OCI-LY1 (cell line): ENCODE results near the gene DNLZ.

Experiments used
- H2AFZ ChIP-seq: fragments of 200-600 bp; sonication (generic), shearing (Covaris generic); 2 replicates; pipeline ENCODE4 v1.6.0; 2014; ENCODE audit warnings: antibody characterized with exemption, mild to moderate bottlenecking, low read length
- H3F3A ChIP-seq: fragments of 200-600 bp; sonication (generic), shearing (Covaris generic); 2 replicates; pipeline ENCODE4 v1.6.0; 2014; ENCODE audit warnings: mild to moderate bottlenecking, antibody characterized with exemption, low read length, moderate library complexity; ENCODE audit not compliant: insufficient read depth
- H3K27ac ChIP-seq: fragments of 200-600 bp; sonication (generic); 2 replicates; pipeline ENCODE4 v1.5.1; 2014; ENCODE audit warnings: low read length, mixed run types, mild to moderate bottlenecking, low read depth; ENCODE audit not compliant: poor library complexity, severe bottlenecking
- H3K27me3 ChIP-seq: fragments of 200-600 bp; sonication (generic); 2 replicates; pipeline ENCODE4 v1.6.0; 2014; ENCODE audit warnings: antibody characterized with exemption, mild to moderate bottlenecking, low read length, moderate library complexity; ENCODE audit not compliant: insufficient read depth
- H3K36me3 ChIP-seq: fragments of 200-600 bp; sonication (generic); 2 replicates; pipeline ENCODE4 v1.6.1; 2014; ENCODE audit warnings: mild to moderate bottlenecking, antibody characterized with exemption, low read length, moderate library complexity, mixed read lengths; ENCODE audit not compliant: insufficient read depth
- H3K4me1 ChIP-seq: fragments of 200-600 bp; sonication (generic); 2 replicates; pipeline ENCODE4 v1.5.1; 2014; ENCODE audit warnings: mild to moderate bottlenecking, low read length, moderate library complexity; ENCODE audit not compliant: insufficient read depth, severe bottlenecking
- H3K4me2 ChIP-seq: fragments of 200-600 bp; sonication (generic), shearing (Covaris generic); 2 replicates; pipeline ENCODE4 v1.6.1; 2014; ENCODE audit warnings: low read length
- H3K4me3 ChIP-seq: fragments of 200-600 bp; sonication (generic); 2 replicates; pipeline ENCODE4 v1.5.1; 2014; ENCODE audit warnings: low read length, low read depth, mild to moderate bottlenecking, mixed read lengths; ENCODE audit not compliant: poor library complexity, severe bottlenecking
- H3K79me2 ChIP-seq: fragments of 200-600 bp; shearing (Covaris generic); 2 replicates; pipeline ENCODE4 v1.6.1; 2016; ENCODE audit warnings: mixed run types, low read length, mixed read lengths; ENCODE audit not compliant: insufficient read depth
- H3K9ac ChIP-seq: fragments of 200-600 bp; sonication (generic), shearing (Covaris generic); 2 replicates; pipeline ENCODE4 v1.6.1; 2014; ENCODE audit warnings: mild to moderate bottlenecking, low read length, mixed read lengths
- H3K9me2 ChIP-seq: fragments of 200-600 bp; sonication (generic), shearing (Covaris generic); 2 replicates; pipeline ENCODE4 v1.6.1; 2014; ENCODE audit warnings: low read depth, mild to moderate bottlenecking, low read length, mixed read lengths
- H3K9me3 ChIP-seq: fragments of 200-600 bp; shearing (Covaris generic); 2 replicates; pipeline ENCODE4 v1.6.1; 2014; ENCODE audit warnings: low read length, mixed read lengths
- H4K20me1 ChIP-seq: fragments of 200-600 bp; sonication (generic), shearing (Covaris generic); 2 replicates; pipeline ENCODE4 v1.6.0; 2016; ENCODE audit warnings: mild to moderate bottlenecking, low read length; ENCODE audit not compliant: insufficient read depth
- EZH2 ChIP-seq: fragments of 200-600 bp; sonication (generic), shearing (Covaris generic); IDR thresholded peaks from 2 replicates; pipeline ENCODE4 v1.8.0; 2017; ENCODE audit warnings: borderline replicate concordance, mixed run types, mild to moderate bottlenecking, antibody characterized with exemption, low read length, moderate library complexity, mixed read lengths
- TF ChIP-seq, protein P1 (sequence below): fragments of 200-600 bp; sonication (generic), shearing (Covaris generic); IDR thresholded peaks from 2 replicates; pipeline ENCODE4 v1.5.1; 2017; ENCODE audit warnings: mild to moderate bottlenecking, antibody characterized with exemption, low read length, moderate library complexity, mixed read lengths

DNLZ gene

DNA sequence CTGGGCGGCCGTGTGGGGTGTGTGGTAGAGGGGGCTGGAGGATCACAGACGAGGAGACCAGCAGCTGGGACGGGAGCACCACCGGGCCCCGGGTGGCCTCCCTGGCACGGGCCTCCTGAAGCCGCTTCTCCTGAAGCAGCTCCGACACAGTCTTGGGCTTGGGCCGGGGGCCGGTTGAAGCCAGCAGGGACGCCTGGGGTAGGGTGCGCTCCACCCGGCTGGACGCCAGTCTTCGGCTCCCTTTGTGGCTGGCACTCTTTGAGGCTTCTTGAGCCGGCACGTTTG, 15.4 kb upstream of the DNLZ start:
- Histone ChIP-seq H3K4me2 (no peak overlapping the region), H3K4me3 (no peak overlapping the region), H3K27me3 (no peaks in the 10 kb centered on the region), H2AFZ (no peak overlapping the region), H3K79me2 (no peaks in the 10 kb centered on the region), H4K20me1 (no peaks in the 10 kb centered on the region), H3K36me3 (peaks cover 72% of the 10 kb centered on the region), H3K9me2 (no peaks in the 10 kb centered on the region), H3F3A (no peaks in the 10 kb centered on the region), H3K4me1 (no peaks in the 10 kb centered on the region), H3K27ac (no peak overlapping the region), H3K9ac (no peak overlapping the region), H3K9me3 (no peaks in the 10 kb centered on the region)
- TF ChIP-seq EZH2 = no peak
- TF ChIP-seq, protein P1, sequence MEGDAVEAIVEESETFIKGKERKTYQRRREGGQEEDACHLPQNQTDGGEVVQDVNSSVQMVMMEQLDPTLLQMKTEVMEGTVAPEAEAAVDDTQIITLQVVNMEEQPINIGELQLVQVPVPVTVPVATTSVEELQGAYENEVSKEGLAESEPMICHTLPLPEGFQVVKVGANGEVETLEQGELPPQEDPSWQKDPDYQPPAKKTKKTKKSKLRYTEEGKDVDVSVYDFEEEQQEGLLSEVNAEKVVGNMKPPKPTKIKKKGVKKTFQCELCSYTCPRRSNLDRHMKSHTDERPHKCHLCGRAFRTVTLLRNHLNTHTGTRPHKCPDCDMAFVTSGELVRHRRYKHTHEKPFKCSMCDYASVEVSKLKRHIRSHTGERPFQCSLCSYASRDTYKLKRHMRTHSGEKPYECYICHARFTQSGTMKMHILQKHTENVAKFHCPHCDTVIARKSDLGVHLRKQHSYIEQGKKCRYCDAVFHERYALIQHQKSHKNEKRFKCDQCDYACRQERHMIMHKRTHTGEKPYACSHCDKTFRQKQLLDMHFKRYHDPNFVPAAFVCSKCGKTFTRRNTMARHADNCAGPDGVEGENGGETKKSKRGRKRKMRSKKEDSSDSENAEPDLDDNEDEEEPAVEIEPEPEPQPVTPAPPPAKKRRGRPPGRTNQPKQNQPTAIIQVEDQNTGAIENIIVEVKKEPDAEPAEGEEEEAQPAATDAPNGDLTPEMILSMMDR = no peak

DNA sequence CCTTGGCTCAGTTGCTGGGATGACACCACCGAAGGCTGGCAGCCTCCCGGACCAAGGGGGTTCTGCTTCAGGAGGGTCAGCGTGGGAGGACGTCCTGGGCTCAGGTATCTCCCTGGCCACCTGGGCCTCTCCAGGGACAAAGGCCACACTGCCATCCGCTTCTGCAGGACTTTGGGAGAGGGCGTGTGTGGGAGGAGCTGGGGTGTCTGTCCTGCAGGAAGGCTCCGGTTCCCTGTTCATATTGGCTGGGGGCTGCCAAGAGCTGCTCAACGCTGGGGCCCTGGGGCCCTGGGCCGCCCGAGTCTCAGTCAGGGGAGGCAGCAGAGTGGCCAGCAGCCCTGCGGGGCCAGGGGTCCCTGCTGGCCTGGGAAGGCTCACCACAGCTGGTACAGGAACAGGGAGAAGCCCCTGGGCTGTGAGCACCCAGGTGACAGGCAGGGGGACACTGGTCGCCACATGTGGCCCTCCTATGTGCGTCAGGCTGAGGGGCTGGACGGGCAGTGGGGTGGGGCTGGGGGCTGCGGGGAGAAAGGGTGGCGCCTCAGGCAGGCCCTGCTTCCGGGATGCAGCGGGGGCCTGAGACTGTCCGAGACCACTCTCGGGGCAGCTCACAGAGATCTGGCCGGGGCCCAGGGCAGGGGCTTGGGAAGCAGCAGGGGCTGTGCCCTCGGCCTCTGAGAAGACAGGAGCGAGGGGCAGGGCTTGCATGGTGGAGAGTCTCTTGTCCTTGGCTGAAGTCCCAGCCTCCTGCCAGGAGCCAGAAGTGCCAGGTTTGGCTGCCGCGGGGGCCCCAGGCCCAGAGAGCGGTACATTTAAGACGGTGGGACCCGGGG, 14.8 kb upstream of the DNLZ start:
- no peak for TF ChIP-seq EZH2
- TF ChIP-seq, protein P1 = no peak
- Histone ChIP-seq H3K4me2 (no peak overlapping the region), H2AFZ (no peak overlapping the region), H3F3A (no peaks in the 10 kb centered on the region), H3K4me1 (no peaks in the 10 kb centered on the region), H4K20me1 (no peaks in the 10 kb centered on the region), H3K9me2 (no peaks in the 10 kb centered on the region), H3K27me3 (no peaks in the 10 kb centered on the region), H3K9me3 (no peaks in the 10 kb centered on the region), H3K36me3 (peaks cover 67% of the 10 kb centered on the region), H3K9ac (no peak overlapping the region), H3K79me2 (no peaks in the 10 kb centered on the region), H3K27ac (no peak overlapping the region), H3K4me3 (no peak overlapping the region)

DNA sequence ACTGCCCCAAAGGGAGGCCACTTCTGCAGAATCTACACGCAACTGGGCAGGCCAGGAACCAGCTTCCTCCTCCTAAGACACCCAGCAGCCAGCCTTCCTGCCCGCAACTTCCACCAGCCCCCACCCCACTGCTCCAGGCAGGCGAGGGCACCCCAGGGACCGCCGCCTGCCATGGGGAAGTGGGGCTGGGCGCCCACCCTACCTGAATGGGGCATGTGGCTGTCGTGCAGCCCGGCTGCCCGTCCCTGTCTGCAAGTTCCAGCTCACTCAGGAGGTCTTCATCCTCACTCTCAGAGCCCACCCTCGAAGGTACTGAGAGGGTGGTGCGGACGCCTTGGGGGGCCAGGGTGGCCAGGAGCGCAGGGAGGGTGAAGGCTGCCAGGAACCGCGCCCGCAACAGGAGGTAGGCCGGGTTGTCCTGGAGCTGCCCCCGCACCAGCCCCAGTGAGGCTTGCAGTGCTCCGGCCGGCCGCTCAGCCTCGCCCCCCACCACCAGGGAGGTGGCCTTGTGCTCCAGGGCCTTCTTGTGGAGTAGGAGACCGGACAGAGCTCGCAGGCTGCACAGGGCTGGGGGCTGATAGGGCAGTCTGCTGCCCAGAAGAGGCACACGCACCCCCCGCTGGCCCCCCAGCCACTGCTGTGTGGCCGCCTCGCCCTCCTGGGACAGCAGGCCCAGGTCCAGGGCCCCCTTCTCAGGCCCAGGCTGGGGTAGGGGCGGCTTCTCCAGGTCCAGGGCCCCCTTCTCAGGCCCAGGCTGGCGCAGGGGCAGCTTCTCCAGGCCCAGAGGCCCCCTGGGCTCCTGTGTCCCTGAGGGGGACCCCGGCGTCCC, 14.0 kb upstream of the DNLZ start:
- Histone ChIP-seq H4K20me1 (no peaks in the 10 kb centered on the region), H3K4me2 (no peak overlapping the region), H3K27ac (no peak overlapping the region), H3K79me2 (no peaks in the 10 kb centered on the region), H3K9me2 (no peaks in the 10 kb centered on the region), H3F3A (no peaks in the 10 kb centered on the region), H3K9me3 (no peaks in the 10 kb centered on the region), H3K36me3 (peaks cover 60% of the 10 kb centered on the region), H3K9ac (no peak overlapping the region), H2AFZ (no peak overlapping the region), H3K4me1 (no peaks in the 10 kb centered on the region), H3K4me3 (no peak overlapping the region), H3K27me3 (no peaks in the 10 kb centered on the region)
- TF ChIP-seq, protein P1 = no peak
- TF ChIP-seq EZH2 = no peak
